GM21529 (cell line): ENCODE measurements around the gene TMEM37.

Experiments used
- ATAC-seq: cut with Tn5 transposase; IDR thresholded peaks from one replicate; pipeline ENCODE4 v1.9.1; 2021; ENCODE audit not compliant: unreplicated experiment

The TMEM37 gene

GRCh38 chr2:119432851-119433522, 1.3 kb downstream of the TMEM37 start:
- no peak for ATAC-seq

- ATAC-seq: no peak
Observed at GRCh38 chr2:119433636-119434327, 2.1 kb downstream of the TMEM37 start.

- ATAC-seq: no peak
Observed at GRCh38 chr2:119434664-119435063, 3.0 kb downstream of the TMEM37 start.

- no peak for ATAC-seq
Observed at GRCh38 chr2:119435081-119435952, 3.7 kb downstream of the TMEM37 start.

DNA sequence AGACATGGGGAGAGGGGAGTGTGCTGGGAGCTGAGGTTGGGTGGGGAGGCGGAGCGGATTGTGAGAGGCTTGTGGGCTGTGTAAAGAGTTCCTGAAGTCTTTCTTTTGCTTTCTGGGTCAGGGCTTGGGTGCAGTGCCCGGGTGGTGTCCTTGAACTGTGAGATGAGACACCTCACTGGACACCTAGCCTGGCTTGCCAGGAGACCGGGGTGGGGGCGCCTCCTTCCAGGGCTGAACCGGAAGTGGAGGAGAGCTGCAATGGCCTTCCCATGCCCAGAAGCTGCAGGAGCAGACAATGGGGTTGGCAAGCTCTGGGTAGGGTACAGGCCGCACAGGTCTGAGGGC, 4.3 kb downstream of the TMEM37 start:
- ATAC-seq: no peak

DNA sequence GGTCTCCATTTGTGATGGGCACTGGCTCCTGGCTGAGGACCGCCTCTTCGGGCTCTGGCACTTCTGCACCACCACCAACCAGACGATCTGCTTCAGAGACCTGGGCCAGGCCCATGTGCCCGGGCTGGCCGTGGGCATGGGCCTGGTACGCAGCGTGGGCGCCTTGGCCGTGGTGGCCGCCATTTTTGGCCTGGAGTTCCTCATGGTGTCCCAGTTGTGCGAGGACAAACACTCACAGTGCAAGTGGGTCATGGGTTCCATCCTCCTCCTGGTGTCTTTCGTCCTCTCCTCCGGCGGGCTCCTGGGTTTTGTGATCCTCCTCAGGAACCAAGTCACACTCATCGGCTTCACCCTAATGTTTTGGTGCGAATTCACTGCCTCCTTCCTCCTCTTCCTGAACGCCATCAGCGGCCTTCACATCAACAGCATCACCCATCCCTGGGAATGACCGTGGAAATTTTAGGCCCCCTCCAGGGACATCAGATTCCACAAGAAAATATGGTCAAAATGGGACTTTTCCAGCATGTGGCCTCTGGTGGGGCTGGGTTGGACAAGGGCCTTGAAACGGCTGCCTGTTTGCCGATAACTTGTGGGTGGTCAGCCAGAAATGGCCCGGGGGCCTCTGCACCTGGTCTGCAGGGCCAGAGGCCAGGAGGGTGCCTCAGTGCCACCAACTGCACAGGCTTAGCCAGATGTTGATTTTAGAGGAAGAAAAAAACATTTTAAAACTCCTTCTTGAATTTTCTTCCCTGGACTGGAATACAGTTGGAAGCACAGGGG, 5.5 kb downstream of the TMEM37 start:
- no peak for ATAC-seq

GRCh38 chr2:119438128-119438656, 6.5 kb downstream of the TMEM37 start:
- no peak for ATAC-seq

- no peak for ATAC-seq
Observed at GRCh38 chr2:119438726-119439284, 7.2 kb downstream of the TMEM37 start.

- ATAC-seq: no peak
Observed at GRCh38 chr2:119439574-119440500, 8.2 kb downstream of the TMEM37 start.

- no peak for ATAC-seq
Observed at GRCh38 chr2:119440501-119440870, 8.8 kb downstream of the TMEM37 start.

- ATAC-seq: no peak
Observed at GRCh38 chr2:119440873-119441272, 9.2 kb downstream of the TMEM37 start.

DNA sequence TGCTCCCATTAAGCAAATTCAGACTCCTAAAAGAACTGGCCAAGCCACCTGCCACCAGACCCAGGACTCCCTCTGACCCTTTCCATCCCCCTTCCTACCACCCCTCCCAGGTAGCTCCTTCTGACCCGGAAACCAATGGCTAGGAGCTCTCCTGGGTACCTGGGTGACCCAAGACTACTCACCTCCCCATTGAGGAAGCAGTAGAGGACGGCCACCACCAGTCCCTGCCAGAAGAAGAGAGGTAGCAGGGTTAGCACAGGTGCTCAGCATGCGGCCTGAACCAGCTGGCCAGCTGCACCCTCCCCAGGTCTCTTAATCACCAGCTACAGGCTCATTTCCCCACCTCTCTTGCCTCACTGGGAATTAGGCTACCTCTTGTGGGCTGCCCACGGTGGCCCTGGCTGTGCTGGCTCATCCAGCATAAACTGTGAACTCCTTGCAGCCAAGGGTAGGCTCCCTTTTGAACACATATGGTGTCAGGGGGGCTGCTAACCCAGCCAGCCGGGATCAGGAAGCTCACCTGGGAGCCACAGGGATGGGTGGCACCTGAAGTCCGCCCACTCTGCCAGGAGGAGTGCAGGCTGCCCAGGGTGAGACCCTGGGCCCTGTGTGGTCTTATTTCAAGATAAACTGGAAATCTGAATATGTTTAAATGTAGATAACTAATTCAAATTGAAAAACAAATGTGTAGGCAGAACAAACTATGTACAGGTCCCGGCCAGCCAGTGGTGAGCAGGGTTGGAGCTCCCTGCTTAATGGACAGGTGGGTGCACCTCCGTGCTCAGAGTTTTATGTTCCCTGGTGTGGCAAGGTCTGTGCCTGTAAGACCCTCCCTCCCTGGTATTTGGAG, 9.9 kb downstream of the TMEM37 start:
- no peak for ATAC-seq

DNA sequence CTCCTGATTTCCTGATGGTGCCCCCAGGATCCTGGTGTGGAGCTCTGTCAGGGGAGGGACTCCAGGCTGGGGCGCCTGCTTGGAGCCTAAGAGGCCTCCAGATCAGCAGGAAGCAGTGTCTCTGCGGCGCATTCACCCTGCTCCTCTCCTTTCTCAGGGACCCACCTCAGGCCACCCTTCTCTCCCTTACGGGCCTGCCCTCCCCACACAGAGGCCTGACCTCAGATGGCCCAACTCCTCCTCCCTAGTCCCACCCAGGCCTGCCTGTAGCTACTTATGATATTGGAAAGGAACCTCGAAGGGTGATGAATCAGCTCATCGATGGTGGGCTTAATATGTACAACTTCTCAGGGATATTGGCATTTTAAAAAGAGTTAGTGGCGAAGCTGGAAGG, 10.6 kb downstream of the TMEM37 start:
- no peak for ATAC-seq

- ATAC-seq: no peak
Observed at GRCh38 chr2:119442850-119443249, 11.2 kb downstream of the TMEM37 start.

DNA sequence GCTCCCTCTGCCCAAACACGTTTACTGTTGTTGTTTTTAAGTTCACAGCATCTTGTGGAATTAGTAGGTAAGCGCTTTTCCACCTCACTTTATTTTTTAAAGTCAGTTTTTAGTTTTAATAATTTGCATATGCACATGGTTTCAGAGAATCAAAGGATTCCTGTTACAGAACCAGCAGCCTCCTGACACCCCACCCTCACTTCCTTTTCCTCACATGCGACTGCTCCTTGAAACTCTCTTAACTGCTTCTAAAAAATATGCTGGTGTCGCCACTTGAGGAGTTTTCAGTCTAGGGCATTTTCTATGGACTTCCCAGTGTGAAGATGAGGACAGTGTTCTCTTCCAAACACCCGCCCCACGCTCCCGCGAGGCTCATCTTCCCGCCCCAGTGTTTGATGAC, 14.4 kb downstream of the TMEM37 start:
- ATAC-seq: no peak

GRCh38 chr2:119448427-119449141, 16.9 kb downstream of the TMEM37 start:
- ATAC-seq: no peak

DNA sequence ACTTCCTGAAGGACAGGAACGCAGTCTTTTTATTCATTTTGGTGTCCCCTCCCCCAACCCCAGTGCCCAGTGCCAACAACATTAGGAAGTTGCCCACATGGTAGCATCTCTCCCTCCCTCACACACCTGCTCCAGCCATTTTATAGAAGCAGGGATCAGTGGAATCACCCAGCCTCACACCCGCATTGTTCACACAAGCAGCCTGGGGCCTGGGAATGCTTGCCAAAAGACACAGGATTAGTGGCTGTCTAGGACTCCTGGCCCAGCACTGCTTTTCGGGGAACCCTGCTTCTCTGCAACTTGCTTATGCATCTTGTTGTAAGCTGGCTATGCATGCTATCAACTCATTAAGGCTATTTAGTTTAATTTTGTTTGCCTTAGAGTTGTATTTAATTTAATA, 17.9 kb downstream of the TMEM37 start:
- ATAC-seq: no peak
